Measurements from ENCODE around the gene SLC25A14.
"Not testable (repeated sequence)": the region's sequence is repeated elsewhere in the genome, so short reads cannot be mapped to it uniquely, and the experiment has no call there.

SLC25A14 gene, protein sequence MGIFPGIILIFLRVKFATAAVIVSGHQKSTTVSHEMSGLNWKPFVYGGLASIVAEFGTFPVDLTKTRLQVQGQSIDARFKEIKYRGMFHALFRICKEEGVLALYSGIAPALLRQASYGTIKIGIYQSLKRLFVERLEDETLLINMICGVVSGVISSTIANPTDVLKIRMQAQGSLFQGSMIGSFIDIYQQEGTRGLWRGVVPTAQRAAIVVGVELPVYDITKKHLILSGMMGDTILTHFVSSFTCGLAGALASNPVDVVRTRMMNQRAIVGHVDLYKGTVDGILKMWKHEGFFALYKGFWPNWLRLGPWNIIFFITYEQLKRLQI

GRCh38 chrX:130339408-130340222 lies at the start of gene SLC25A14:
Gene SLC25A14, plus strand, starts transcription at chrX:130339919. Its CDS starts 360 bp downstream, at chrX:130340279.
- DNase-seq (ENCODE audit: low read depth, low spot score): peak; percentile 78

DNA sequence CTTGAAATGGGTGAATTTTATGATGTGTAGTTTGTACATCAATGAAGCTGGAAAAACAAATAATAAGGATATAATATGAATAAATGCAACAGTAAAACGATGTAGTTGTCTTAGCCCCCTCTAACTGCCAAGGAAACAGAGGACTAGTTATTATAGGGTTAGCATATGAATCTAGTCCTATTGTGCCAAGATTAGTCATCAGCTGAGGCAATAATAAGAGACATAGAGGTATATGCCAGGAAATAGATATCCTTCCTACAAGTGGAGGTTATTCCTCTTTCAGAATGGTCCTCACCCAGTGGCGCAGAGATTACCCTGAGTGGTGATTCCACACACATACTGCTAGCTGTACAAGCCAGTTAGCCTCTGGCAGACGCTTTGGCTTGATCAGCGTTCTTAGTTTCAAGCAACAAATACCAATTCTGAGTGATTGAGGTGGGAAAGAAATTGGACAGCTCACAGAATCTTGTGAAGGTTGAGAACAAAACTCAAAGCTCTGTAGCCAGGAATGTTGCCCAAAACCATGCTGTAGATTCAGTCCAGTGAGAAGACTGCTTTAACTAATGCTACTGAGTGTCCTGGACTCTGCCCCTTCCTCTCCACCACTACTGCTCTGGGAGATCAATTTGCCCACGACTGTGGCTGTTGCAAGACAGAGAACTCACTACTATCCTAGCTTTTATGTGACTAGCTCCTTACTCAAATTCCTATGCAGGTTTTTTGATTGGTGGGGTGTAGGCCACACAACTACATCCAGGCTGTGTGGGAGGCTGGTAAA lies 44.0 kb upstream of the SLC25A14 start:
- no peak for DNase-seq (ENCODE audit: low read depth, low spot score)

- no peak for DNase-seq (ENCODE audit: low read depth, low spot score)
These were observed 43.4 kb upstream of the SLC25A14 start for GRCh38 chrX:130296297-130296678.

DNA sequence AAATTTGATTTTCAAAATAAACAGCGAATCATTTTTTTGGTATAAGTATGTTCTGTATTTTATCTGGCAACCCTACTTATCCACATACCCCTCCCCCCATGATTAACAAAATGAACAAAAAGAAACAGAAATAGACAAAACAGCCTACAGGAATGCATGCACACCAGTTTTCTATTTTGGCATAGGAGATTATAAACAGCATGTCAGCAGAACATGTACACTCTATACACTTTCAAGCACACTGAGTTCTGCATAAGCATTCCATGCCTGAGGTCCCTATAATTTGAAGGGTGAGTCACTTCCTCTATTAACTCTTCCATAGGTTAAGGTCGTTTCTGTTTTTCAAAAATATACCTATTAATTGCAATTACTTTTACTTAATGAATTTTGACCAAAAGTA lies 43.0 kb upstream of the SLC25A14 start:
- DNase-seq (ENCODE audit: low read depth, low spot score): no peak

DNA sequence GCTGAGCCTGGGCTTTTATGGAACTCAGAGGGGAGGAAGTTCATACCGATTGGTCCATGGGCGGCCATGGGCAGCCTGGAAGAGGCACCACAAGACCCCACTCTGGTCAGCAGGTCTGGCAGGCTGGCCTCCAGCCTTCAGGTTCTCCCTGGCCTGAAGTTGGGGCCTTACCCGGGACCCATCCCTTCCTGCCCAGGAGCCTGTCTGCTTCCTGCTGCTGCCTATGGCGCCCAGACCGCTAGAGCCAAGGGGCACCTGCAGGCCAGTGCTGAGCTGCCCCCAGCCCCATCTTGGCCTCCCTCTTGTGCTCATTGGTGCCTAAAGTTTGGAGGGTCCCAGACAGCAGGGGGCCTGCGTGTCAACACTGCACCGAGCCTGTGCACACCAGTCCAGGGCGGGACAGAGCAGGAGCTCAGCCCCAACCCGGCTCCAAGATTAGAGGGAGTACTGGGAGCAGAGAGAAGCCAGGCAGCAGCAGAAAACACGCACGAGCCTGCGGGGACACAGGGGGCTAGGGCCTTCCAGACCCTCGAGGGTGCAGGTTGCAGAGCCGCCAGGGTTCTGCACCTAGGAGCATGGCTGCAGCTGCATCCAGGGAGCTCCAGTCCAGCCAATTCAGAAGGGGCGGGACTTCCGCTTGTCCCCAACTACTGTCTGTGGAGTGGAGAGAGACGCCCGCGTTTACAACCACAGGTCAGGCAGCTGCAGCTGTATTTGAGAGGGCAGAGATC lies 40.3 kb upstream of the SLC25A14 start:
- no peak for DNase-seq (ENCODE audit: low read depth, low spot score)

DNA sequence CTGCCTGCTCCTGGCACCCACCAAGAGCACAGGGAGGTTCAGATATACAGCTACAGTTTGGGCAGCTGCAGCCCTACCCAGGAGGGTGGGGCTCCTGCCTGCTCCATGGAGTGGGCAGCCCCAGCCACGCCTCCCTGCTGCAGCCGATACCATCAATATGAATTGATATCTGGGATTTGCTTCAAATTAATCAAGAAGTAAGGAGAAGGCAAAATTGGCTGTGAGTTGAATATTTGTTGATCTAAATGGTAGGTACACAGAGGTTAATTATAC lies 39.8 kb upstream of the SLC25A14 start:
- no peak for DNase-seq (ENCODE audit: low read depth, low spot score)

- no peak for DNase-seq (ENCODE audit: low read depth, low spot score)
These were observed 38.3 kb upstream of the SLC25A14 start for GRCh38 chrX:130301405-130301804.

DNA sequence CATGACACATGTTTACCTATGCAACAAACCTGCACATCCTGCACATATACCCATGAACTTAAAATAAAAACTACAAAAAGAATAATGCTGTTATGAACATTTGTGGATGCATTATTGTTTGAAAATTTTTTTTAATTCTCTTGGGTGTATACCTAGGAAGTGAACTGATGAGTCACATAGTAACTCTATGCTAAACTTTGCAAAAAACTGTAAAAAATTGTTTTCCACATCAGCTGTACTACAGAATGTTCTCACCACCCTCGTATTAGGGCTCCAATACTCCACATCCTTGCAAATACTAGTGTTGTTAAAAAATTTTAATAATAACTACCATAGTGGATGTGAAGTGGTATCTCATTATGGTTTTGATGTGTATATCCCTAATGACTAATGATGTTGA lies 37.7 kb upstream of the SLC25A14 start:
- no peak for DNase-seq (ENCODE audit: low read depth, low spot score)

- no peak for DNase-seq (ENCODE audit: low read depth, low spot score)
These were observed 34.9 kb upstream of the SLC25A14 start for GRCh38 chrX:130304587-130305368.

- not testable (repeated sequence) for DNase-seq (ENCODE audit: low read depth, low spot score)
These were observed 19.8 kb upstream of the SLC25A14 start for GRCh38 chrX:130319886-130320285.

- no peak for DNase-seq (ENCODE audit: low read depth, low spot score)
These were observed 18.2 kb upstream of the SLC25A14 start for GRCh38 chrX:130321550-130321949.

DNA sequence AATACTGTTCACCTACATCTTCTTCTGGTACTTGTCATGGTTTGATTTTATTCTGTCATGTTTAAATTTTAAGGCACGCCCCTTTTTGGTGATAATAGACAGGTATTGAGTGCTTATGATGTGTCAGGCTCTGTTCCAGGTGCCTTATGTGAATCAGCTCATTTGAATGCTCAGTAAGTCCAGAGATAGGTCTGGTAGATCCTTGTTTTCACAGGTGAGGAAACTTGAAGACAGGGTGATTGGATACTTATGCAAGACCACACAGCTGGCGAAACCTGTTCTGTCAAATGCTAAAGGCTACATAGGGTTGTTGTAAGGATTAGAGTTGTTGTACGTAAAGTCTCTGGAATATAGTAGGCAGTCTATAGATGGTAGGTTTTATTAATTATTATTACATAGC lies 9.6 kb upstream of the SLC25A14 start:
- DNase-seq (ENCODE audit: low read depth, low spot score): no peak

DNA sequence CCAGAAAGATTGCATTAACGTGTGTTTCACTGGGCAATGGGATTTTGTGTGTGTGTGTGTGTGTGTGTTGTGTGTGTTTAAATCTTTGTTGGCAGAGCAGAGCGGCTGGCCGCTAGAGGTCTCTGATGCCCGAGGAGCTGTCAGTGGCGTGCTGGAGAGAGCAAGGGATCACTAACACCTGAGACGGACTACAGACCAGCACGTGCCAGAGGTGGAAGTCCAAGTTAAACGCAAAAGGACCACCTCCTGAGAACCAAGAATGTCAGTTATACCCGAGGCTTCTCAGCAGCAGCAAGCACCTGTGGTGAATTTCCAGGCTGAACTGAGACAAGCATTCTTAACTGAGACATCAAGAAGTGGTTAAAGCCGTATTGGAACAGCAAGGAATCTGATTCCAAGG lies 9.0 kb upstream of the SLC25A14 start:
- DNase-seq (ENCODE audit: low read depth, low spot score): peak; percentile 61

DNA sequence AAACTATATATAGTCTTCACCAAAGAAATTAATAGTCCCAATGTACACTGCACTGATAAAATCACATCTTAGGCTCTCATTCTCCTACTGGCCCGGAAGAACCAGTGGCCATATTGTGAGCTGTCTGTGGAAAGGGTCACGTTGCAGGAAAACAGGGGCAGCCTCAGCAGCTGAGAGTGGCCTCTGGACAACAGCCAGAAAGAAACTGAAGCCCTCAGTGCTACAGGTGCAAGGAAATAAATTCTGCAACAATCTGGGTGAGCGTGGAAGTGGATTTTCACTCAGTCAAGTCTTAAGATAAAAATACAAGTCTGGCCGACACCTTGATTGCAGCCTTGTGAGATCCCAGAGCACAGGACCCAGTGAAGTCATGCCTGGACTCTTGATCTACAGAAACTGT lies 3.2 kb upstream of the SLC25A14 start:
- no peak for DNase-seq (ENCODE audit: low read depth, low spot score)

GRCh38 chrX:130338869-130339268 lies 850 bp upstream of the SLC25A14 start:
- not testable (repeated sequence) for DNase-seq (ENCODE audit: low read depth, low spot score)

DNA sequence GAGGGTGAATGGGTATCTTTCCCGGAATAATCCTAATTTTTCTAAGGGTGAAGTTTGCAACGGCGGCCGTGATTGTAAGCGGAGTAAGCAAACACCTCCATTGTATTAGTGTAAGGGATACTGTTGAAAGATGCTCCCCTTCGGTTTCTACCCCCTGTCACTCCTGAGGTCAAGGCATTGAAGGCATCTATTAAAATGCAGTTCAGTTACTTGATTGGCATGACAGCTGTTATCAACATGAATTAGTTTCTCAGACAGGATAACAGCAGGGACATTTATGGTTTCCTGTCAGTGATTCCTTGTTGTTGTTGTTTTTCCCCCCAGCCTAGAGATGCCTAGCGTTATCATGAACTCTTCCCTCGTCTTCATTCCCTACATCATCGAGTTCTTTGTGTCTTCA lies 552 bp downstream of the SLC25A14 start:
- DNase-seq (ENCODE audit: low read depth, low spot score): no peak

GRCh38 chrX:130343411-130343810 lies 3.7 kb downstream of the SLC25A14 start:
- DNase-seq (ENCODE audit: low read depth, low spot score): peak; percentile 65

DNA sequence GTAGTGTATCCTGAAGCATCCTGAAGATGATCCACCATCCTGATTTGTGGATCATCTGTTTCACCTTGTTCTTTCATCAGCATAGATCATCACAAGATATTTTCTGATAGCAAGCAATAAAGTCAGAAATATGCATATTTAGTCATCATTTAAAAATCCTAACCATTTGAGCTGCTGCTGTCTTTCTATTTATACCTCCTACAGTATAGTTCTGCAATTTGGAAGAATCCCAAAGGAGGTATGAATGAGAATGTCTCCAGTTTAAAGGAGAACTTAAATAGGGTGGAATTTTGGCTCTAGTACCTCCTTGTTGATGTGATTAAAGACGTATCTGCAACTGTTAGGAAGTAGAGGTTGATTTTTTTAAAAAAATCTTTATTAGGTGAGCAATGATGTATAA lies 7.6 kb downstream of the SLC25A14 start:
- DNase-seq (ENCODE audit: low read depth, low spot score): no peak

DNA sequence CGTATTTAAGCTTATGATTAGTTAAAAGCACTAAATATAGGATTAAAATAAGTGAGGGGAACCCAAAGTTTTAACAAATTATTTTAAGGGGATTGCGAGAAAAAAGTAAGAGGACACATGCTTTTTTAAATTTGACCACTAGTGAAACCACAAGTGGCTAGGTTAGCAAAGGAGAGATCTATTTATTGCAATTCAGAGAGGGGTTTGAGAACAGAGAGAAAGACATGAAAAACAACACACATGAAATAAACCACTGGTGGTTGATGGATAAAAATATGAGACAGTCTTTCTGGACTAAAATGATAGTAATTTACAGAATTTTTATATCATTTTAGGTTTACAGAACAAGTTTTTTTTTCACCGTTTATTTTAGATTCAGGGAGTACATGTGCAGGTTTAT lies 11.8 kb downstream of the SLC25A14 start:
- DNase-seq (ENCODE audit: low read depth, low spot score): no peak

DNA sequence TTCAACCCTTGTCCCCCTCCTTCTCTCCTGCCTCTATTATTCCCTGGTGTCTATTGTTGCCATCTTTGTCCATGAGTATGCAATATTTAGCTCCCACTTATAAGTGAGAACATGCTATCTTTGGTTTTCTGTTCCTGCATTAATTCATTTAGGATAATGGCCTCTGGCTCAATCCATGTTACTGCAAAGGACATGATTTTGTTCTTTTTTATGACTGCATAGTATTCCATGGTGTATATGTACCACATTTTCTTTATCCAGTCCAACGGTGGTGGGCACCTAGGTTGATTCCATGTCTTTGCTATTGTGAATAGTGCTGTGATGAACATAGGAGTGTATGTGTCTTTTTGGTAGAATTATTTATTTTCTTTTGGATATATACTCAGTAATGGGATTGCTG lies 12.3 kb downstream of the SLC25A14 start:
- DNase-seq (ENCODE audit: low read depth, low spot score): not testable (repeated sequence)

DNA sequence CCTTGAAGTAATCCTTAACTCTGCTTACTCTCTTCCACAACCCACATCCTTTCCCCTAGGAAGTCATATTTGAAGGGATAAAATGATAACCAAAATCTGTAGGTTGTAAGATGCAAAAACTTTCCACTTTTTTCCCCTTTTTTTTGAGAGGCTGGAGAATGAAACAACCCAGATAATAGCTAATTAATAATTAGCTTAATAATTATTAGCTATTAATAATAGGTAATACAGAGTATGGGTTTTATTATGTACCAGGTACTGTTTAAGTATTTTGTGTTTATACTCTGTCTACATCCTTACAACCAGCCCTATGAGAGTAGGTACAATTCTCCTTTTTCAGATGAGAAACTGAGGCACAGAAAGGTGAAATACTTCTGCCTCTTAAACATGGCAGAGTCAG lies 36.4 kb downstream of the SLC25A14 start:
- no peak for DNase-seq (ENCODE audit: low read depth, low spot score)
